Measurements from ENCODE around the gene TSPAN2. TPM values are rescaled to one million over a fixed set of nuclear protein-coding genes. Genes with fewer than 3 reads are reported as not detected.

The TSPAN2 gene
- total RNA-seq, 1 donor from 2014 or later: 10.6 TPM

DNA sequence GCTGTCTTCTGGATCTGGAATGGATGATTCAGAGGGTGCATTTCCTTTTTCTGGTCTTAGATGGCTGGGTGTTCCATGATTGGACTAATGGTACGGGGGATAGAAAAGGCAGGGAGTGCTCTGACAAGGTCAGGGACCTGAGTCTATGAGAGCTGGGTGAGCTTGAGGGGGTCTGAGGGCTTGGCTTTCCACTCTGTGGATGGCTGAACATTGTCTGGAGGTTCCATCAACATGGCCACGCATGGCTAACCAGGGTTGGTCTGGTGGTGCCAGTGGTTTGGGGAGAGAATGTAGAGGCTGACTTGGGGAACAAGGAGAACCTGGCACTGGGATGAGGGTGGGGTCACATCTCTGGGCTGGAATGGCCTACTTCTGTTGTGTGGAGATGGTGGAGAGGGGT, 41.5 kb upstream of the TSPAN2 start:
- DNase-seq (ENCODE audit: extremely low spot score in 2 of 2): no peak
- no peak overlapping the region for H3K27ac ChIP-seq
- TF ChIP-seq POLR2AphosphoS5 (IDR thresholded peaks at IDR 0.05; ENCODE audit: insufficient read depth in 1 of 2, low read depth in 1 of 2): no peak
- TF ChIP-seq POLR2A (IDR thresholded peaks at IDR 0.05): no peak
- TF ChIP-seq CTCF (IDR thresholded peaks at IDR 0.05): no peak
- H3K4me3 ChIP-seq: no peak overlapping the region
- no peaks in the 10 kb centered on the region for H3K27me3 ChIP-seq
- no peaks in the 10 kb centered on the region for H3K36me3 ChIP-seq
- no peaks in the 10 kb centered on the region for H3K9me3 ChIP-seq
- H3K4me1 ChIP-seq: peaks cover 12% of the 10 kb centered on the region
- intact Hi-C loops (cut with DNase I): loop anchor here (5.0 kb wide), 1 partner anchor 917 kb away; no protein-coding TSS in a partner anchor

- Histone ChIP-seq H3K4me3 (no peak overlapping the region), H3K36me3 (no peaks in the 10 kb centered on the region), H3K27me3 (no peaks in the 10 kb centered on the region), H3K27ac (no peak overlapping the region), H3K9me3 (no peaks in the 10 kb centered on the region), H3K4me1 (no peaks in the 10 kb centered on the region)
- no peak for TF ChIP-seq CTCF (IDR thresholded peaks at IDR 0.05)
- no peak for TF ChIP-seq POLR2AphosphoS5 (IDR thresholded peaks at IDR 0.05; ENCODE audit: insufficient read depth in 1 of 2, low read depth in 1 of 2)
- no peak for TF ChIP-seq POLR2A (IDR thresholded peaks at IDR 0.05)
- intact Hi-C loops (cut with DNase I): no loop called here
- no peak for DNase-seq (ENCODE audit: extremely low spot score in 2 of 2)
Observed at GRCh38 chr1:115129071-115129640, 39.9 kb upstream of the TSPAN2 start.

- Histone ChIP-seq H3K9me3 (no peaks in the 10 kb centered on the region), H3K4me3 (no peak overlapping the region), H3K4me1 (no peaks in the 10 kb centered on the region), H3K27me3 (no peaks in the 10 kb centered on the region), H3K36me3 (no peaks in the 10 kb centered on the region), H3K27ac (no peak overlapping the region)
- no peak for DNase-seq (ENCODE audit: extremely low spot score in 2 of 2)
- intact Hi-C loops (cut with DNase I): no loop called here
- TF ChIP-seq CTCF (IDR thresholded peaks at IDR 0.05) (no peak), POLR2AphosphoS5 (IDR thresholded peaks at IDR 0.05; ENCODE audit: insufficient read depth in 1 of 2, low read depth in 1 of 2) (no peak)
Observed at GRCh38 chr1:115127539-115127938, 38.2 kb upstream of the TSPAN2 start.

DNA sequence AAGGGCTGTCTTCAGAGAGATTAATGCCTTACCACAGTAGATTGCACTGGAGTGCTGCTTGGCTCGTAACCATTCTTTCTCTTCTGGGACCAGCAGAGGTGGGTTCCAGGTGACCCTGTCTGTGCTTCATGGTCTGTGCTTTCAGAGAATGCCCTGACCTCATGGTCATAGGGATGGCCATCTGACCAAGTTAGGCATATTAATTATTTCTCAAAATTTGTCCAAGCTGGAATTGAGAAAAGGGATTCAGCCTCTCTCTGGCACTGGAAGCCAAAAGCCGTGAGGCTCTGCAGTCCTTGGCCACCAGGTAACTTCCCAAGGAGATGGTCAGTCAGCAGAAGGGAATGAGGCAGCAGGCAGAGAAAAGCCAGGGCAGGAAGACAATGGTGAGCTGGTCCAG, 37.2 kb upstream of the TSPAN2 start:
- peak; percentile 37 to 56 for DNase-seq (ENCODE audit: extremely low spot score in 2 of 2)
- no peaks in the 10 kb centered on the region for H3K27me3 ChIP-seq
- H3K36me3 ChIP-seq: no peaks in the 10 kb centered on the region

DNA sequence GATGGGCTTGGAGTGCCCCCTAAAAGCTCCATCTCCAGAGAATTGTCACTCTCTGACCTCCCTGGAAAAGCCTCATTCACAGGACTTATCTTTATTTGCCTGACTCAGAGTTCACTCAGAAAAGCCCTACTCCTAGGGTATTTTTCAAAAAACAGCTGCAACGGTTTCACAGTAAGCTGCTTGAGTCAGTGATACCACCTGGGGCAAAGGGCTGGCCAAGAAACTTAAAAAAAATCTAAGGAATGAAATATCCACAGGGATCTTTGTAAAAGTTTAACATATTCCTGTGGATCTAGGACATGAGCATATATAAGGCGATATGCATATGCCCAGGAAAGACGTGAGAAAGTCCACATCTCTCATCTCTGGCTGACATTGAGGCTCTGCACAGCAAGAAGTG, 33.8 kb upstream of the TSPAN2 start:
- TF ChIP-seq POLR2AphosphoS5 (IDR thresholded peaks at IDR 0.05; ENCODE audit: insufficient read depth in 1 of 2, low read depth in 1 of 2) (no peak), CTCF (IDR thresholded peaks at IDR 0.05) (no peak), POLR2A (IDR thresholded peaks at IDR 0.05) (no peak)
- intact Hi-C loops (cut with DNase I): no loop called here
- Histone ChIP-seq H3K27ac (no peak overlapping the region), H3K9me3 (peaks cover 5% of the 10 kb centered on the region), H3K4me1 (no peaks in the 10 kb centered on the region), H3K36me3 (no peaks in the 10 kb centered on the region), H3K4me3 (no peak overlapping the region), H3K27me3 (no peaks in the 10 kb centered on the region)
- DNase-seq (ENCODE audit: extremely low spot score in 2 of 2): peak in 1 of 2 donors; percentile 34

More for the DNA sequence above, 37.2 kb upstream of the TSPAN2 start:
- intact Hi-C loops (cut with DNase I): no loop called here
- Histone ChIP-seq H3K4me3 (no peak overlapping the region), H3K4me1 (no peaks in the 10 kb centered on the region), H3K27ac (no peak overlapping the region), H3K9me3 (peaks cover under 1% of the 10 kb centered on the region)
- TF ChIP-seq POLR2AphosphoS5 (IDR thresholded peaks at IDR 0.05; ENCODE audit: insufficient read depth in 1 of 2, low read depth in 1 of 2): no peak
- no peak for TF ChIP-seq POLR2A (IDR thresholded peaks at IDR 0.05)
